Natural killer cell (primary cell): ENCODE measurements around the gene SELL. TPM values are rescaled to one million over a fixed set of nuclear protein-coding genes. Genes with fewer than 3 reads are reported as not detected.
A peak's percentile ranks its signal among the peaks of the same experiment; 100 is the strongest.

ENCODE experiments used
- ATAC-seq, 3 donors: fragments of 150-1000 bp in 2 of 3; fragments of 200-7000 bp in 1 of 3; cut with Tn5 transposase; 1 replicate in 1 of 3; 2 replicates in 2 of 3; pipeline ENCODE4 v1.10.0; 2021; ENCODE audit warnings: mild to moderate bottlenecking in 2 of 3, moderate library complexity in 2 of 3
- DNase-seq, 2 donors: peaks; one replicate each; pipeline versions ENCODE4 v3.0.0 to v3.0.0-alpha.2; 2013 to 2021; ENCODE audit warnings: mixed read lengths in 1 of 2
- H3K27ac ChIP-seq: one replicate; pipeline ENCODE4 v1.5.1; 2013; ENCODE audit warnings: mild to moderate bottlenecking, low read length
- H3K27me3 ChIP-seq: one replicate; pipeline ENCODE4 v1.6.1; 2013; ENCODE audit warnings: low read length; ENCODE audit not compliant: control insufficient read depth, insufficient read depth
- H3K36me3 ChIP-seq: one replicate; pipeline ENCODE4 v1.6.1; 2013; ENCODE audit warnings: low read length; ENCODE audit not compliant: control insufficient read depth, insufficient read depth
- H3K4me1 ChIP-seq: one replicate; pipeline ENCODE4 v1.6.1; 2013; ENCODE audit warnings: low read length; ENCODE audit not compliant: control insufficient read depth, insufficient read depth
- H3K4me3 ChIP-seq: one replicate; pipeline ENCODE4 v1.5.1; 2013; ENCODE audit warnings: low read length
- H3K9me3 ChIP-seq: one replicate; pipeline ENCODE4 v1.6.1; 2013; ENCODE audit warnings: low read length; ENCODE audit not compliant: control insufficient read depth, insufficient read depth
- H3K27ac Mint-ChIP-seq, 2 donors: one replicate each; pipeline ENCODE4 v1.8.0; 2022; ENCODE audit warnings: mild to moderate bottlenecking in 2 of 2, mixed read lengths in 2 of 2, moderate library complexity in 1 of 2
- H3K27me3 Mint-ChIP-seq, 2 donors: one replicate each; pipeline ENCODE4 v1.8.0; 2022; ENCODE audit warnings: low read depth in 2 of 2, mixed read lengths in 2 of 2
- H3K36me3 Mint-ChIP-seq: one replicate; pipeline ENCODE4 v1.8.0; 2022; ENCODE audit warnings: mixed read lengths
- H3K4me1 Mint-ChIP-seq, 2 donors: one replicate each; pipeline ENCODE4 v1.8.0; 2022; ENCODE audit warnings: mixed read lengths in 2 of 2
- H3K4me3 Mint-ChIP-seq: one replicate; pipeline ENCODE4 v1.8.0; 2022; ENCODE audit warnings: mild to moderate bottlenecking, moderate library complexity, mixed read lengths
- H3K9me3 Mint-ChIP-seq, 2 donors: one replicate each; pipeline ENCODE4 v1.8.0; 2022; ENCODE audit warnings: mixed read lengths in 2 of 2
- CTCF ChIP-seq: fragments of 200-600 bp; IDR thresholded peaks from one replicate; pipeline ENCODE4 v1.8.0; 2022; ENCODE audit warnings: antibody characterized with exemption
- WGBS: methylation state at CpG from one replicate; pipeline ENCODE4 v1.1.7; 2013; ENCODE audit warnings: missing lambda C conversion rate; ENCODE audit not compliant: insufficient coverage; 5-methylcytosine and 5-hydroxymethylcytosine counted together
- intact Hi-C: fragments of 100-400 bp; cut with micrococcal nuclease; formaldehyde crosslinking; loops from one replicate; pipeline ENCODE4 v1.14.2; 2022
- total RNA-seq, 4 donors: library from RNA; stranded (reverse); fragments of 120-200 nt in 1 of 4; gene quantifications; one replicate each; pipeline versions ENCODE4 v1.2.3 to v1.2.4, GENCODE V29; 2013 to 2022

SELL gene
- total RNA-seq, 3 donors from 2014 or later (not counting 1 experiment from before 2014, with no cell fraction given), result 149 to 190 (median 165) TPM

GRCh38 chr1:169698976-169699375 is 12.4 kb downstream of the SELL start:
- no peaks in the 10 kb centered on the region for H3K9me3 ChIP-seq
- Mint-ChIP-seq H3K27me3 (no peaks in the 10 kb centered on the region), H3K4me1 (peaks cover 85 to 86% of the 10 kb centered on the region in 2 donors), H3K9me3 (no peaks in the 10 kb centered on the region), H3K36me3 (peaks cover 16% of the 10 kb centered on the region), H3K27ac (peak overlapping the region; percentile 75 to 89), H3K4me3 (peak overlapping the region; percentile 65)
- H3K4me3 ChIP-seq, result no peak overlapping the region
- peaks cover 68% of the 10 kb centered on the region for H3K4me1 ChIP-seq
- peak in 1 of 2 donors; percentile 33 for DNase-seq
- H3K27me3 ChIP-seq, result no peaks in the 10 kb centered on the region
- WGBS, result 4% methylated on average over 3 of the region's 3 CpGs
- H3K27ac ChIP-seq, result peak overlapping the region; percentile 56
- TF ChIP-seq CTCF, result no peak
- peaks cover 67% of the 10 kb centered on the region for H3K36me3 ChIP-seq
- ATAC-seq, result peak in 1 of 3 donors; percentile 45
- intact Hi-C loops, result loop anchor here (10.0 kb wide), 1 partner anchor 1174 kb away; no protein-coding TSS in a partner anchor

GRCh38 chr1:169697755-169698154 is 13.7 kb downstream of the SELL start:
- Histone ChIP-seq H3K4me1 (peaks cover 68% of the 10 kb centered on the region), H3K27ac (peak overlapping the region; percentile 44), H3K4me3 (no peak overlapping the region), H3K9me3 (no peaks in the 10 kb centered on the region), H3K36me3 (peaks cover 55% of the 10 kb centered on the region), H3K27me3 (no peaks in the 10 kb centered on the region)
- H3K36me3 Mint-ChIP-seq, result peaks cover 3% of the 10 kb centered on the region
- H3K27me3 Mint-ChIP-seq, result no peaks in the 10 kb centered on the region
- peaks cover 82 to 88% of the 10 kb centered on the region in 2 donors for H3K4me1 Mint-ChIP-seq
- H3K9me3 Mint-ChIP-seq, result no peaks in the 10 kb centered on the region
- peak overlapping the region; percentile 75 to 89 for H3K27ac Mint-ChIP-seq
- H3K4me3 Mint-ChIP-seq, result peak overlapping the region; percentile 11
- 12% methylated on average over 1 of the region's 1 CpG for WGBS
- intact Hi-C loops, result loop anchor here (10.0 kb wide), 1 partner anchor 1173 kb away; no protein-coding TSS in a partner anchor
- TF ChIP-seq CTCF, result no peak
- ATAC-seq (no peak), DNase-seq (no peak)

DNA sequence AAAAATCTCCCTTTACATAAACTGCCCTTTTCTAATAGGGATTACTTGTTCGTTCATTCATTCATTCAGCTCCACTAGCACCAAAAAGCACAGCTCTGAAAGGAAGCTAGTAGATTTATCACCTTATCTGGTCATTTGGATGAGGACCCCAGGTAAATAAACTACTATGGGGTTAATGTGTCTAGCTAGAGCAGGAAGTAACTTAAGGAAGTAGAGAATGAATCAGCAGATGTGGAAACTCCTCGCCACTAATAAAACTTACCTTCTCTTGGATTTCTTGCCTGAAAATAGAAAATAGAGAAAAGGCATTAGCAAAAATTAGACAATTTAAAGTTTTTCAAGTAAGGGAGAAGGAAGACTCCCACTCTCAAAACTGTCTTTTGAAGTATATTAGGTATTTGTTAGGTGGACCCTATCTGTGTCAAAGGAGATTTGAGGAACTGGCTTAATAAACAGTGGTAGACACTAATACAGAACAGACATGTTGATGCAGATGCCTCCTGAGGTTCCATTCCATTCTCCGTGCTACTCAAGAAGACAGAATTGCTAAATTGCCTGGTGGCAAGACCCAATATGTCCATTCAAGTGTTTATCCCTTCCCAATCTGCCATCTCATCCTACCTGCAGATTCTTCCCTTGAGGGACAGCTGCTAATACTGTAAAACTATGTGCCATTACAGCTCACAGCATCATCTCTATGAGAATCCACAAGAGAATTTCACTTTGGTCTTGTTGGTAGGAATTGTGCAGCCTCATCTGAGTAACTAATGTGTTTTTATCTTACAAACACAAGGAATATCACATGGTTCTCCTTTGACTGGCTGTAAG is 14.9 kb downstream of the SELL start:
- Mint-ChIP-seq H3K4me3 (peak overlapping the region; percentile 74), H3K9me3 (no peaks in the 10 kb centered on the region), H3K27ac (peak overlapping the region; percentile 80 to 89), H3K36me3 (no peaks in the 10 kb centered on the region), H3K4me1 (peaks cover 84 to 88% of the 10 kb centered on the region in 2 donors), H3K27me3 (no peaks in the 10 kb centered on the region)
- H3K4me3 ChIP-seq, result no peak overlapping the region
- intact Hi-C loops, result loop anchor here (10.0 kb wide), 1 partner anchor 1172 kb away; no protein-coding TSS in a partner anchor
- no peaks in the 10 kb centered on the region for H3K9me3 ChIP-seq
- no peak for DNase-seq
- no peak for ATAC-seq
- 71% methylated on average over 2 of the region's 3 CpGs for WGBS
- H3K27me3 ChIP-seq, result no peaks in the 10 kb centered on the region
- H3K27ac ChIP-seq, result peak overlapping the region; percentile 46
- peaks cover 47% of the 10 kb centered on the region for H3K36me3 ChIP-seq
- TF ChIP-seq CTCF, result no peak
- H3K4me1 ChIP-seq, result peaks cover 70% of the 10 kb centered on the region
